NOMO-1 (cell line): Measurements from ENCODE around the gene TMEM54.

Experiments
- DNase-seq, 2 experiments: peaks; one replicate each; lab custom pipeline; 2025; ENCODE audit not compliant: unreplicated experiment in 2 of 2; lab: John Stamatoyannopoulos, UW

The TMEM54 gene

GRCh38 chr1:32900956-32901822 is at the start of gene TMEM54:
Gene TMEM54, minus strand, starts transcription at chr1:32901389. Its CDS starts 151 bp downstream, at chr1:32901238.
- no peak for DNase-seq

GRCh38 chr1:32949519-32949918 is 48.3 kb upstream of the TMEM54 start:
- no peak for DNase-seq

GRCh38 chr1:32948905-32949304 is 47.7 kb upstream of the TMEM54 start:
- no peak for DNase-seq

- DNase-seq: no peak
Observed at GRCh38 chr1:32948390-32948722, 47.2 kb upstream of the TMEM54 start.

- no peak for DNase-seq
Observed at GRCh38 chr1:32947669-32948389, 46.6 kb upstream of the TMEM54 start.

- no peak for DNase-seq
Observed at GRCh38 chr1:32946413-32946812, 45.2 kb upstream of the TMEM54 start.

- DNase-seq: no peak
Observed at GRCh38 chr1:32944180-32944579, 43.0 kb upstream of the TMEM54 start.

- peak; percentile 47 to 90 for DNase-seq
Observed at GRCh38 chr1:32939655-32940371, 38.6 kb upstream of the TMEM54 start.

GRCh38 chr1:32937061-32937460 is 35.9 kb upstream of the TMEM54 start:
- no peak for DNase-seq

GRCh38 chr1:32934535-32934934 is 33.3 kb upstream of the TMEM54 start:
- no peak for DNase-seq

GRCh38 chr1:32933742-32934322 is 32.6 kb upstream of the TMEM54 start:
- no peak for DNase-seq

- DNase-seq: no peak
Observed at GRCh38 chr1:32931760-32932159, 30.6 kb upstream of the TMEM54 start.

GRCh38 chr1:32929366-32929765 is 28.2 kb upstream of the TMEM54 start:
- no peak for DNase-seq

GRCh38 chr1:32928715-32929114 is 27.5 kb upstream of the TMEM54 start:
- DNase-seq: no peak

- no peak for DNase-seq
Observed at GRCh38 chr1:32928285-32928684, 27.1 kb upstream of the TMEM54 start.

- no peak for DNase-seq
Observed at GRCh38 chr1:32927441-32927840, 26.3 kb upstream of the TMEM54 start.

GRCh38 chr1:32926562-32926961 is 25.4 kb upstream of the TMEM54 start:
- no peak for DNase-seq

- no peak for DNase-seq
Observed at GRCh38 chr1:32925403-32926162, 24.4 kb upstream of the TMEM54 start.

- no peak for DNase-seq
Observed at GRCh38 chr1:32924881-32925344, 23.7 kb upstream of the TMEM54 start.

- no peak for DNase-seq
Observed at GRCh38 chr1:32920833-32921232, 19.6 kb upstream of the TMEM54 start.
